Motor neuron (in vitro differentiated cells): Measurements from ENCODE around the gene EXOC4. TPM values are rescaled to one million over a fixed set of nuclear protein-coding genes. Genes with fewer than 3 reads are reported as not detected.
"Not testable (repeated sequence)": the region's sequence is repeated elsewhere in the genome, so short reads cannot be mapped to it uniquely, and the experiment has no call there.

Experiments
- ATAC-seq, 8 experiments: fragments of 200-7000 bp; cut with Tn5 transposase; replicated peaks in 6 of 8; 2 replicates each; pipeline ENCODE4 v1.8.0; 2021; ENCODE audit warnings: mild to moderate bottlenecking in 8 of 8, moderate library complexity in 8 of 8
- H3K27ac ChIP-seq, 2 donors: fragments of 250-450 bp; sonication (Bioruptor Pico); 2 replicates each; pipeline ENCODE4 v1.9.0; 2021; ENCODE audit warnings: antibody characterized with exemption in 2 of 2, mild to moderate bottlenecking in 2 of 2, moderate library complexity in 1 of 2
- H3K4me1 ChIP-seq, 2 donors: fragments of 250-450 bp; sonication (Bioruptor Pico); replicated peaks in 1 of 2; 2 replicates each; pipeline ENCODE4 v1.6.1; 2021; ENCODE audit warnings: antibody characterized with exemption in 2 of 2, mild to moderate bottlenecking in 2 of 2, moderate library complexity in 1 of 2
- H3K4me3 ChIP-seq, 5 donors: fragments of 250-450 bp; sonication (Bioruptor Pico); 2 replicates each; pipeline ENCODE4 v1.9.0; 2021; ENCODE audit warnings: antibody characterized with exemption in 5 of 5, mild to moderate bottlenecking in 5 of 5, moderate library complexity in 4 of 5
- WGBS, 10 experiments: fragments of 450-650 bp; shearing (Covaris generic); methylation state at CpG; one replicate each; pipeline ENCODE4 v1.0.0; 2022; 5-methylcytosine and 5-hydroxymethylcytosine counted together
- in situ Hi-C, 9 experiments: fragments of 400-800 bp; cut with MboI; loops; one replicate each; pipeline ENCODE4 v1.15.0; 2021; ENCODE audit warnings: low sequenced_read_pairs in 9 of 9, low pct_unique_long_range_greater_than_20kb in 2 of 9; ENCODE audit not compliant: unreplicated experiment in 9 of 9
- total RNA-seq, 8 experiments: library from RNA; unstranded; fragments of 300-600 nt; gene quantifications; 2 replicates each; pipeline versions ENCODE4 v1.2.3 to v1.2.4, GENCODE V29; 2022

EXOC4 gene
- total RNA-seq, 8 experiments from 2014 or later = 47.7 to 103 (median 60.2) TPM

- ATAC-seq = no peak
- H3K27ac ChIP-seq = no peak overlapping the region
- 83 to 100% (median 94%) methylated on average over 1 of the region's 1 CpG; no CpG with 5 or more reads in 2 of the 10 experiments for WGBS, 10 experiments
- no peak overlapping the region for H3K4me3 ChIP-seq
- in situ Hi-C loops = no loop called here
- peaks cover 0 to 3% of the 10 kb centered on the region in 2 donors for H3K4me1 ChIP-seq
Measured at GRCh38 chr7:133871757-133872156, 618.9 kb downstream of the EXOC4 start.

GRCh38 chr7:133873187-133873586 lies 620.3 kb downstream of the EXOC4 start:
- WGBS, 10 experiments = 93 to 100% (median 100%) methylated on average over 1 to 4 of the region's 4 CpGs; no CpG with 5 or more reads in 5 of the 10 experiments
- Histone ChIP-seq H3K27ac (no peak overlapping the region), H3K4me1 (peaks cover 0 to 3% of the 10 kb centered on the region in 2 donors), H3K4me3 (no peak overlapping the region)
- ATAC-seq = no peak
- in situ Hi-C loops = no loop called here

- in situ Hi-C loops = no loop called here
- Histone ChIP-seq H3K4me3 (no peak overlapping the region), H3K4me1 (peaks cover 0 to 3% of the 10 kb centered on the region in 2 donors), H3K27ac (no peak overlapping the region)
- 73 to 100% (median 91%) methylated on average over 1 to 2 of the region's 2 CpGs; no CpG with 5 or more reads in 5 of the 10 experiments for WGBS, 10 experiments
- ATAC-seq = peak in 2 of 8 experiments; percentile 30 to 47
Measured at GRCh38 chr7:133873631-133874030, 620.8 kb downstream of the EXOC4 start.

- no peak overlapping the region for H3K4me3 ChIP-seq
- no peak for ATAC-seq
- in situ Hi-C loops = no loop called here
- H3K27ac ChIP-seq = no peak overlapping the region
- H3K4me1 ChIP-seq = peaks cover 5 to 17% of the 10 kb centered on the region in 2 donors
- WGBS, 10 experiments = 85 to 100% (median 100%) methylated on average over 1 to 3 of the region's 3 CpGs; no CpG with 5 or more reads in 1 of the 10 experiments
Measured at GRCh38 chr7:133883591-133883990, 630.7 kb downstream of the EXOC4 start.

- ATAC-seq = no peak
- WGBS, 10 experiments = 96 to 100% methylated on average over 4 to 5 of the region's 5 CpGs; no CpG with 5 or more reads in 8 of the 10 experiments
- no peak overlapping the region for H3K4me3 ChIP-seq
- peaks cover 5 to 17% of the 10 kb centered on the region in 2 donors for H3K4me1 ChIP-seq
- no peak overlapping the region for H3K27ac ChIP-seq
- in situ Hi-C loops = no loop called here
Measured at GRCh38 chr7:133885213-133885612, 632.3 kb downstream of the EXOC4 start.

GRCh38 chr7:133886086-133886485 lies 633.2 kb downstream of the EXOC4 start:
- no peak overlapping the region for H3K4me3 ChIP-seq
- H3K27ac ChIP-seq = no peak overlapping the region
- ATAC-seq = no peak
- in situ Hi-C loops = no loop called here
- peaks cover 5 to 17% of the 10 kb centered on the region in 2 donors for H3K4me1 ChIP-seq
- 60 to 100% (median 85%) methylated on average over 1 to 3 of the region's 3 CpGs for WGBS, 10 experiments

- Histone ChIP-seq H3K27ac (no peak overlapping the region), H3K4me3 (no peak overlapping the region), H3K4me1 (peaks cover 5 to 17% of the 10 kb centered on the region in 2 donors)
- 86 to 100% (median 92%) methylated on average over 1 to 2 of the region's 2 CpGs; no CpG with 5 or more reads in 7 of the 10 experiments for WGBS, 10 experiments
- in situ Hi-C loops = no loop called here
- no peak for ATAC-seq
Measured at GRCh38 chr7:133886797-133887196, 633.9 kb downstream of the EXOC4 start.

- no peak overlapping the region for H3K4me3 ChIP-seq
- in situ Hi-C loops = no loop called here
- WGBS, 10 experiments = 54 to 100% (median 93%) methylated on average over 1 to 2 of the region's 2 CpGs
- peak in 1 of 8 experiments; percentile 48 for ATAC-seq
- peaks cover 5 to 17% of the 10 kb centered on the region in 2 donors for H3K4me1 ChIP-seq
- H3K27ac ChIP-seq = peak overlapping the region in 1 of 2 donors; percentile 46
Measured at GRCh38 chr7:133887459-133887858, 634.6 kb downstream of the EXOC4 start.

- WGBS, 10 experiments = 73 to 92% (median 80%) methylated on average over 2 to 7 of the region's 7 CpGs
- peaks cover 5 to 17% of the 10 kb centered on the region in 2 donors for H3K4me1 ChIP-seq
- ATAC-seq = no peak
- in situ Hi-C loops = no loop called here
- H3K4me3 ChIP-seq = no peak overlapping the region
- no peak overlapping the region for H3K27ac ChIP-seq
Measured at GRCh38 chr7:133888061-133888930, 635.4 kb downstream of the EXOC4 start.

- H3K27ac ChIP-seq = no peak overlapping the region
- no peak overlapping the region for H3K4me3 ChIP-seq
- 8 to 72% (median 53%) methylated on average over 1 to 4 of the region's 4 CpGs; no CpG with 5 or more reads in 1 of the 10 experiments for WGBS, 10 experiments
- no peak for ATAC-seq
- in situ Hi-C loops = no loop called here
- no peaks in the 10 kb centered on the region for H3K4me1 ChIP-seq
Measured at GRCh38 chr7:133904776-133905175, 651.9 kb downstream of the EXOC4 start.

GRCh38 chr7:133906553-133906952 lies 653.7 kb downstream of the EXOC4 start:
- WGBS, 10 experiments = 94 to 96% (median 95%) methylated on average over 3 to 10 of the region's 18 CpGs; no CpG with 5 or more reads in 7 of the 10 experiments
- in situ Hi-C loops, H3K27ac ChIP-seq, H3K4me3 ChIP-seq, ATAC-seq, H3K4me1 ChIP-seq: not testable (repeated sequence)

GRCh38 chr7:133910761-133911160 lies 657.9 kb downstream of the EXOC4 start:
- in situ Hi-C loops = no loop called here
- WGBS, 10 experiments = 56 to 100% (median 90%) methylated on average over 1 to 3 of the region's 4 CpGs; no CpG with 5 or more reads in 5 of the 10 experiments
- ATAC-seq = no peak
- Histone ChIP-seq H3K4me3 (no peak overlapping the region), H3K27ac (no peak overlapping the region), H3K4me1 (no peaks in the 10 kb centered on the region)

- in situ Hi-C loops = no loop called here
- no peak overlapping the region for H3K4me3 ChIP-seq
Measured at GRCh38 chr7:133911724-133912123, 658.8 kb downstream of the EXOC4 start.

More at GRCh38 chr7:133911724-133912123, 658.8 kb downstream of the EXOC4 start:
- no peak for ATAC-seq
- no peaks in the 10 kb centered on the region for H3K4me1 ChIP-seq
- no peak overlapping the region for H3K27ac ChIP-seq
- 80 to 100% (median 100%) methylated on average over 1 to 2 of the region's 2 CpGs; no CpG with 5 or more reads in 4 of the 10 experiments for WGBS, 10 experiments
